Stomach (tissue), 9 donors: ENCODE data around the gene PTGR2. TPM values are rescaled to one million over a fixed set of nuclear protein-coding genes. Genes with fewer than 3 reads are reported as not detected.

Experiments
- DNase-seq, 2 donors: peaks; one replicate each; pipeline versions ENCODE4 v3.0.0 to v3.0.0-alpha.2; 2013 to 2019
- H3K27ac ChIP-seq, 5 donors: fragments of 200-600 bp in 4 of 5; sonication (generic) in 4 of 5; one replicate each; pipeline ENCODE4 v1.5.1; 2013 to 2019; ENCODE audit warnings: mild to moderate bottlenecking in 1 of 5, moderate library complexity in 1 of 5
- H3K27me3 ChIP-seq, 3 donors: fragments of 200-600 bp; sonication (generic); one replicate each; pipeline ENCODE4 v1.5.1; 2017 to 2019; ENCODE audit warnings: mixed run types in 1 of 3
- H3K36me3 ChIP-seq, 4 donors: fragments of 200-600 bp; sonication (generic); 1 replicate in 3 of 4; 2 replicates in 1 of 4; pipeline ENCODE4 v1.5.1; 2016 to 2019
- H3K4me1 ChIP-seq, 4 donors: fragments of 200-600 bp; sonication (generic); one replicate each; pipeline ENCODE4 v1.5.1; 2016 to 2019
- H3K4me3 ChIP-seq, 4 donors: fragments of 200-600 bp; sonication (generic) in 3 of 4; one replicate each; pipeline ENCODE4 v1.5.1; 2016 to 2019; ENCODE audit warnings: mild to moderate bottlenecking in 1 of 4
- H3K9me3 ChIP-seq, 4 donors: fragments of 200-600 bp; sonication (generic); one replicate each; pipeline ENCODE4 v1.5.1; 2016 to 2019
- EP300 ChIP-seq: sonication (generic); formaldehyde crosslinking; IDR thresholded peaks from one replicate; pipeline ENCODE4 v1.6.1; 2017; ENCODE audit warnings: antibody characterized with exemption
- POLR2A ChIP-seq, 4 donors: fragments of 450-650 bp; IDR thresholded peaks; one replicate each; pipeline ENCODE4 v1.6.1; 2016; ENCODE audit warnings: antibody characterized with exemption in 4 of 4, control low read depth in 2 of 4, mild to moderate bottlenecking in 1 of 4, moderate library complexity in 1 of 4
- POLR2AphosphoS5 ChIP-seq, 3 donors: sonication (generic); formaldehyde crosslinking; IDR thresholded peaks; one replicate each; pipeline ENCODE4 v1.6.1; 2016; ENCODE audit warnings: antibody characterized with exemption in 3 of 3
- WGBS, 5 donors: extraction: QIAGEN DNeasy Blood & Tissue Kit in 3 of 5; methylation state at CpG; one replicate each; pipeline versions ENCODE4 v1.1.5 to v1.1.7; 2013 to 2018; 5-methylcytosine and 5-hydroxymethylcytosine counted together
- intact Hi-C: fragments of 100-400 bp; cut with DNase I; formaldehyde crosslinking; loops from one replicate; pipeline ENCODE4 v1.15.1; 2023; ENCODE audit warnings: low total_unique reads
- polyA plus RNA-seq, 3 donors: library from polyadenylated mRNA; stranded (reverse); fragments of 200-250 nt; gene quantifications; one replicate each; pipeline ENCODE4 v1.2.3, GENCODE V29; 2013
- total RNA-seq, 5 donors: library from RNA; depleted of rRNA; stranded (reverse); fragments of >200 nt; gene quantifications; one replicate each; pipeline versions ENCODE4 v1.1.0 to v1.2.3, GENCODE V29; 2014 to 2016
- TF ChIP-seq, protein P1 (sequence below), 7 experiments: fragments of 450-650 bp in 4 of 7; fragments of 200-600 bp in 3 of 7; sonication (generic) in 3 of 7; IDR thresholded peaks; one replicate each; pipeline ENCODE4 v1.5.1; 2016 to 2019; ENCODE audit warnings: antibody characterized with exemption in 7 of 7, control low read depth in 2 of 7, mild to moderate bottlenecking in 1 of 7
- donor health status: healthy with polysubstance abuse.
- donor health status: Bipolar disorder and iron deficiency.
- donor health status: healthy.

Gene PTGR2
- total and polyA plus RNA-seq, 8 donors: 0.58 to 17.0 (median 5.1) TPM

- no peak for DNase-seq
- Histone ChIP-seq H3K27me3 (no peaks in the 10 kb centered on the region), H3K27ac (no peak overlapping the region), H3K9me3 (no peaks in the 10 kb centered on the region), H3K4me3 (no peak overlapping the region), H3K36me3 (peaks cover 0 to 11% (median 8%) of the 10 kb centered on the region in 4 donors), H3K4me1 (no peaks in the 10 kb centered on the region)
- TF ChIP-seq EP300: no peak
- TF ChIP-seq POLR2A (IDR thresholded peaks at IDR 0.05): no peak
- TF ChIP-seq, protein P1, sequence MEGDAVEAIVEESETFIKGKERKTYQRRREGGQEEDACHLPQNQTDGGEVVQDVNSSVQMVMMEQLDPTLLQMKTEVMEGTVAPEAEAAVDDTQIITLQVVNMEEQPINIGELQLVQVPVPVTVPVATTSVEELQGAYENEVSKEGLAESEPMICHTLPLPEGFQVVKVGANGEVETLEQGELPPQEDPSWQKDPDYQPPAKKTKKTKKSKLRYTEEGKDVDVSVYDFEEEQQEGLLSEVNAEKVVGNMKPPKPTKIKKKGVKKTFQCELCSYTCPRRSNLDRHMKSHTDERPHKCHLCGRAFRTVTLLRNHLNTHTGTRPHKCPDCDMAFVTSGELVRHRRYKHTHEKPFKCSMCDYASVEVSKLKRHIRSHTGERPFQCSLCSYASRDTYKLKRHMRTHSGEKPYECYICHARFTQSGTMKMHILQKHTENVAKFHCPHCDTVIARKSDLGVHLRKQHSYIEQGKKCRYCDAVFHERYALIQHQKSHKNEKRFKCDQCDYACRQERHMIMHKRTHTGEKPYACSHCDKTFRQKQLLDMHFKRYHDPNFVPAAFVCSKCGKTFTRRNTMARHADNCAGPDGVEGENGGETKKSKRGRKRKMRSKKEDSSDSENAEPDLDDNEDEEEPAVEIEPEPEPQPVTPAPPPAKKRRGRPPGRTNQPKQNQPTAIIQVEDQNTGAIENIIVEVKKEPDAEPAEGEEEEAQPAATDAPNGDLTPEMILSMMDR (IDR thresholded peaks at IDR 0.05): no peak
- TF ChIP-seq POLR2AphosphoS5 (IDR thresholded peaks at IDR 0.05): no peak
- intact Hi-C loops: no loop called here
- 71 to 90% (median 74%) methylated on average over 1 of the region's 1 CpG for WGBS, 5 donors
These were observed 27.4 kb downstream of the PTGR2 start for GRCh38 chr14:73879027-73879426.

- Histone ChIP-seq H3K27ac (peak overlapping the region in 1 of 5 donors; percentile 99), H3K36me3 (peaks cover 0 to 11% (median 4%) of the 10 kb centered on the region in 4 donors), H3K4me3 (no peak overlapping the region), H3K4me1 (peaks cover 21 to 40% (median 31%) of the 10 kb centered on the region in 4 donors), H3K9me3 (no peaks in the 10 kb centered on the region), H3K27me3 (no peaks in the 10 kb centered on the region)
- DNase-seq: no peak
- WGBS, 5 donors: 69 to 77% (median 75%) methylated on average over 8 of the region's 8 CpGs
- TF ChIP-seq POLR2AphosphoS5 (IDR thresholded peaks at IDR 0.05) (no peak), EP300 (no peak), POLR2A (IDR thresholded peaks at IDR 0.05) (no peak)
- TF ChIP-seq, protein P1 (IDR thresholded peaks at IDR 0.05): no peak
- intact Hi-C loops: no loop called here
These were observed 33.0 kb downstream of the PTGR2 start for GRCh38 chr14:73884438-73885190.

DNA sequence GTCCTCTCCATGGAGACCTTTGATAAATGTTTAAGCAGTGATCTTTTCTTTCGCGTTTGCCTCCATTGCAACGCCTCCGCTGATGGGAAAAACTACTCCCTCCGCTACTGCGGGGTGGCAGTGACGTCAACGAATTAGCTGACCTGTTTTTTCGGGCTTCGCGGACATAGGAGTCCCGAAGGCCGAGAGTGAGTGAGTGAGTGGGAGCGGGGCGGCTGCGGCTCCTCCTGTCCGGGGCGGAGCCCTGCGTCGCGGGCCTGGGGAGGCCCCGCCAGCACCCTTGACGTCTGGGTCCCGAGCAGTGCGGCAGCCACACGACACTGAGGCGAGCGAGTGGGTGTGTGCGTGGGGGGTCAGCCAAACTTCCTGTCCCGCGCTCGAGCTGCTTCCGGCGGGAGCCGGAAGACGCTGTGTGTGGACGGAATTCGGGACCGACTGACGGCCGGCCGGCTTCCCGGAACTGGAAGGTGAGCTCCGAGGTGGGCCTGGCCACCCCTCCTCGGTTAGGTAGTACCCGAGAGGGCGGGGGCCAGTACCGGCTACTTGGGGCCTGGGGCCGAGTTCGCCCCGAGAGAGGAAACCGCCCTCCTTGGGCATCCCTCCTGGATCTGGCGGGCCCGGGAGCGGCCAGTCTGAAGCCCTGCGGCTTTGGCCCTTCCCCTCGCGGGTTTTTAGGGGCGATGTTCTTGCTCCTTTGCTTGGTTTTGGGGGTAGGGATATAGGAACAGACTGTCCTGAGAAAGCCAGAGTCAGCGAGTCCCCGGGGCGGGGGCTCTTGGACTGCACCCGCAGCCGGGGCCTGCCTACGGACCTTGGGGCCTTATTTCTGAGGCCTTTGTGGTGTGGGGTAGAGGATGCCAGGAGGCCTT is 35.1 kb downstream of the PTGR2 start, which contains the start of gene ZNF410:
TSS of gene ZNF410 (plus strand) at position 411 of the 869 bp plus-strand sequence. CDS start 5,317 bp downstream, outside the sequence.
- TF ChIP-seq POLR2A (IDR thresholded peaks at IDR 0.05): peak in 1 of 4 donors; percentile 43
- TF ChIP-seq, protein P1 (IDR thresholded peaks at IDR 0.05): no peak
- no peak for TF ChIP-seq EP300
- TF ChIP-seq POLR2AphosphoS5 (IDR thresholded peaks at IDR 0.05): peak; percentile 86 to 91 (median 91)

DNA sequence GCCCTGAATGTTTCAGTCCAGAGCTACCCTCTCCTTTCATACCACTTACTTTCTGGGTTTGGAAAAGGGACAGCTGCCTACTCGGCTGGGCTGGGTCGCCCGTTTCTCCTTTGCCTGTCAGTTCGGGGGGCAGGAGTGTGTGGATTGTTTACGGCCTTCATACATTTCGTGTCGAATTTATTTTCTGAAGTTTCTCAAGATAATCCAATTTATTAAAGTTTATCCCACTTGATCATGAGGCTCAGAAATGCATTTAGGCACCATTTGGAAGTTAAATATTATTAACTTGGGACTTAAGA is 35.6 kb downstream of the PTGR2 start:
- TF ChIP-seq EP300 (no peak), POLR2AphosphoS5 (IDR thresholded peaks at IDR 0.05) (no peak), POLR2A (IDR thresholded peaks at IDR 0.05) (no peak)
- TF ChIP-seq, protein P1 (IDR thresholded peaks at IDR 0.05): no peak
- WGBS, 5 donors: 1 to 2% (median 1%) methylated on average over 7 of the region's 7 CpGs
- intact Hi-C loops: no loop called here

More for the DNA sequence above, 35.1 kb downstream of the PTGR2 start, which contains the start of gene ZNF410:
- Histone ChIP-seq H3K4me3 (peak within 1 kb of the TSS; percentile 78 to 86 (median 82)), H3K27ac (peak within 1 kb of the TSS; percentile 87 to 99 (median 93)), H3K27me3 (no peaks in the 10 kb centered on the region), H3K9me3 (no peaks in the 10 kb centered on the region), H3K36me3 (peaks cover 0 to 5% (median 2%) of the 10 kb centered on the region in 4 donors), H3K4me1 (peaks cover 21 to 60% (median 37%) of the 10 kb centered on the region in 4 donors)
- peak; percentile 94 to 98 for DNase-seq
- intact Hi-C loops: no loop called here
- WGBS, 5 donors: 0 to 1% (median 1%) methylated on average over 43 to 65 of the region's 65 CpGs

More for the DNA sequence above, 35.6 kb downstream of the PTGR2 start:
- peak overlapping the region; percentile 87 to 99 (median 93) for H3K27ac ChIP-seq
- no peaks in the 10 kb centered on the region for H3K27me3 ChIP-seq
- H3K4me3 ChIP-seq: peak overlapping the region; percentile 78 to 86 (median 82)
- H3K4me1 ChIP-seq: peaks cover 21 to 63% (median 37%) of the 10 kb centered on the region in 4 donors
- peaks cover 0 to 8% (median 0%) of the 10 kb centered on the region in 4 donors for H3K36me3 ChIP-seq
- H3K9me3 ChIP-seq: no peaks in the 10 kb centered on the region
- no peak for DNase-seq
